HG02943 (cell line): ENCODE measurements around the gene CCL22.
"Not testable (repeated sequence)": the region's sequence is repeated elsewhere in the genome, so short reads cannot be mapped to it uniquely, and the experiment has no call there.

Experiments
- ATAC-seq: cut with Tn5 transposase; IDR thresholded peaks from one replicate; pipeline ENCODE4 v1.9.1; 2021; ENCODE audit warnings: mild to moderate bottlenecking, low read depth, moderate library complexity; ENCODE audit not compliant: unreplicated experiment

Gene CCL22

DNA sequence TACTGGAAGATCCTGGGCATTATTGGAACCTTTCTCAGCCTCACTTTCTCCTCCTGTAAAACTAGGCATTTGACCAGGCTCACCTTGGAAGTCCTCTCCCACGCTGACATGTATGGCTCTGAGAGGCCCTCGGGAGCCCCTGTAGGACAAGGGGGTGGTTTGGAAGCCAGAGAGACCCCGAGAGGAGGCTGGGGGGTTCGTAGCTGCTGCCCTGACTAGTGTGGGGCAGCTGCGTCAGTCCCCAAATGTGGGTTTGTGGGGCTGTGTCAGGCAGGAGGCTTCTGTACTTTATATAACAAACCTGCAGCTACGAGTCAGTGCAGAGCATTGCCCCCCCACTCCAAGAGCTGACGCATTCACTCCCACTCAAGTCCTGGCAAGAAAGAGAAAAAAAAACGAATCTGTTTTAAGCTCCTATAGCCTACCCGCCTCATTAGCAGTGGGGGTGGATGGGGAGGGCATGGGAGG, 15.5 kb downstream of the CCL22 start:
- ATAC-seq, result no peak

DNA sequence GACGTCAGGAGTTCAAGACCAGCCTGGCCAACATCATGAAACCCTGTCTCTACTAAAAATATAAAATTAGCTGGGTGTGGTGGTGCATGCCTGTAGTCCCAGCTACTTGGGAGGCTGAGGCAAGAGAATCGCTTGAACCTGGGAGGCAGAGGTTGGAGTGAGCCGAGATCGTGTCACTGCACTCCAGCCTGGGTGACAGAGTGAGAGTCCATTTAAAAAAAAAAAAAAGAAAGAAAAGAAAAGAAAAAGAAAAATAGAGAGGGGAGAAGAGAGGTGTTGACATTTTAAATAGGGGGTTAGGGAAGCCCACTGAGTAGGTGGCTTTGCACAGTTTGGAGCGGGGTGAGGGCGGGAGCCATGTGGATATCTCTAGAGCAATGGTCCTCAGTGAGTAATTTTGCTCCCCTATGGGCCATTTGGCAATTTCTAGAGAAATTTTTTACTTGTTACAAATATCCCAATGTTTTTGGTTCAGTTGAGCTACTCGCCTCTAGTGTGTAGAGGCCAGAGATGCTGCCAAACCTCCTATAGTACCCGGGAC, 16.4 kb downstream of the CCL22 start:
- ATAC-seq, result not testable (repeated sequence)

- ATAC-seq, result no peak
These were observed 17.8 kb downstream of the CCL22 start for GRCh38 chr16:57376313-57376818.

GRCh38 chr16:57377080-57377841, 18.7 kb downstream of the CCL22 start:
- ATAC-seq, result peak; percentile 65

- ATAC-seq, result no peak
These were observed 21.0 kb downstream of the CCL22 start for GRCh38 chr16:57379579-57379978.

DNA sequence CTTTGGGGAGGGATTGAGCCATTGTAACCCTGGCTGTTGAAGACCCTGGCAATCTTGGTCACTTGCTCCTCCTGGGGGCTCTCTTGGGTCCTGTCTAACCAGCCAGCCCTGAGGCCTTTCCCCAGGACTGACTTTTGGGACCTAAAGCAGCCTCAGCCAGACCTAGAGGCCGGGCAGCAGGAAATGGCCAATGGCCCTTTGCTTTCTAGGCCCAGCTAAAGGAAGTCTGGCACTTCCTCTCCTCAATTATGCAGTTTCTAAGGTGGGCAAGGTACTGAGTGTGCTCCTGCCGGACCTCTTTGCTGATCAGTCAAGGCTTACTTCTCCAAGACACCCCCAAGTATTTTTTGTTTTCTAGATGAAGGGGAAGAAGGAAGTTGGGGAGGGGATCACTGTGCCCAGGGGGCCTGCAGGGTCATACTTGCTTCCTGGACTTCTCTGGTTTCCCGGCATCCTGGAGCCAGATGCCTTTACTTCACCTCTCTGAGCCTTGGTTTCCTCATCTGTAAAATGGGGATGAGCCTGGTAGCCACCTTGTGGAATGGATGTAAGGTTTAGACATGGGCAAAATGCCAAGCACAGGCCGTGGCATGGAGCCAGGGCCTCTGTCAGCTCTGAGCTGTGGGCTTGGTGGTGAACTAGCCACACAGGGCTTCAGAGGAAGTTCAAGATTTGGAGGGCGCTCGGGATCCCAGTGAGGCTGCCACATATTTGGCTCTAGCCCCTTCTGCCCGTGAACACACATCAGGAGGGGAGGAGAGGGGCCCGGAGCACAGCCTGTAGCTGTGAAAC, 22.3 kb downstream of the CCL22 start:
- no peak for ATAC-seq

DNA sequence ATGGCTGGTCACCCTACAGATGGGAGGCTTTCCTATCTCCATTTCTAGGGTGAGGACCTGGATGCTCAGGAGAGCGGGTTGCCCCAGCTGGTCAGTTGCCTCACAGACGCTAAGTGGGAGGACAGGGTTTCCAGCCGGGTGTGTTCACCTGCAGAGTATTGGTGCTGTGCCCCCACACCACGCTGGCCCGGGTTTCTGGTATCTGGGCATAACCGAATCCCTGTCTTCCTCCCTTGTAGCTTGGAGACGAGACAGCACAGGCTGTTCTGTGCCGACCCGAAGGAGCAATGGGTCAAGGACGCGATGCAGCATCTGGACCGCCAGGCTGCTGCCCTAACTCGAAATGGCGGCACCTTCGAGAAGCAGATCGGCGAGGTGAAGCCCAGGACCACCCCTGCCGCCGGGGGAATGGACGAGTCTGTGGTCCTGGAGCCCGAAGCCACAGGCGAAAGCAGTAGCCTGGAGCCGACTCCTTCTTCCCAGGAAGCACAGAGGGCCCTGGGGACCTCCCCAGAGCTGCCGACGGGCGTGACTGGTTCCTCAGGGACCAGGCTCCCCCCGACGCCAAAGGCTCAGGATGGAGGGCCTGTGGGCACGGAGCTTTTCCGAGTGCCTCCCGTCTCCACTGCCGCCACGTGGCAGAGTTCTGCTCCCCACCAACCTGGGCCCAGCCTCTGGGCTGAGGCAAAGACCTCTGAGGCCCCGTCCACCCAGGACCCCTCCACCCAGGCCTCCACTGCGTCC, 23.4 kb downstream of the CCL22 start:
- no peak for ATAC-seq

GRCh38 chr16:57382535-57383275, 24.1 kb downstream of the CCL22 start:
- no peak for ATAC-seq

DNA sequence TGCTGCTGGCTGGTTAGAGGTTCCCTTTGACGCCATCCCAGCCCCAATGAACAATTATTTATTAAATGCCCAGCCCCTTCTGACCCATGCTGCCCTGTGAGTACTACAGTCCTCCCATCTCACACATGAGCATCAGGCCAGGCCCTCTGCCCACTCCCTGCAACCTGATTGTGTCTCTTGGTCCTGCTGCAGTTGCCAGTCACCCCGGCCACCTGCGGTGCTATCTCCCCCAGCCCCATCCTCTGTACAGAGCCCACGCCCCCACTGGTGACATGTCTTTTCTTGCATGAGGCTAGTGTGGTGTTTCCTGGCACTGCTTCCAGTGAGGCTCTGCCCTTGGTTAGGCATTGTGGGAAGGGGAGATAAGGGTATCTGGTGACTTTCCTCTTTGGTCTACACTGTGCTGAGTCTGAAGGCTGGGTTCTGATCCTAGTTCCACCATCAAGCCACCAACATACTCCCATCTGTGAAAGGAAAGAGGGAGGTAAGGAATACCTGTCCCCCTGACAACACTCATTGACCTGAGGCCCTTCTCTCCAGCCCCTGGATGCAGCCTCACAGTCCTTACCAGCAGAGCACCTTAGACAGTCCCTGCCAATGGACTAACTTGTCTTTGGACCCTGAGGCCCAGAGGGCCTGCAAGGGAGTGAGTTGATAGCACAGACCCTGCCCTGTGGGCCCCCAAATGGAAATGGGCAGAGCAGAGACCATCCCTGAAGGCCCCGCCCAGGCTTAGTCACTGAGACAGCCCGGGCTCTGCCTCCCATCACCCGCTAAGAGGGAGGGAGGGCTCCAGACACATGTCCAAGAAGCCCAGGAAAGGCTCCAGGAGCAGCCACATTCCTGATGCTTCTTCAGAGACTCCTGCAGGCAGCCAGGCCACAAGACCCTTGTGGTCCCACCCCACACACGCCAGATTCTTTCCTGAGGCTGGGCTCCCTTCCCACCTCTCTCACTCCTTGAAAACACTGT, 25.0 kb downstream of the CCL22 start:
- ATAC-seq, result no peak

DNA sequence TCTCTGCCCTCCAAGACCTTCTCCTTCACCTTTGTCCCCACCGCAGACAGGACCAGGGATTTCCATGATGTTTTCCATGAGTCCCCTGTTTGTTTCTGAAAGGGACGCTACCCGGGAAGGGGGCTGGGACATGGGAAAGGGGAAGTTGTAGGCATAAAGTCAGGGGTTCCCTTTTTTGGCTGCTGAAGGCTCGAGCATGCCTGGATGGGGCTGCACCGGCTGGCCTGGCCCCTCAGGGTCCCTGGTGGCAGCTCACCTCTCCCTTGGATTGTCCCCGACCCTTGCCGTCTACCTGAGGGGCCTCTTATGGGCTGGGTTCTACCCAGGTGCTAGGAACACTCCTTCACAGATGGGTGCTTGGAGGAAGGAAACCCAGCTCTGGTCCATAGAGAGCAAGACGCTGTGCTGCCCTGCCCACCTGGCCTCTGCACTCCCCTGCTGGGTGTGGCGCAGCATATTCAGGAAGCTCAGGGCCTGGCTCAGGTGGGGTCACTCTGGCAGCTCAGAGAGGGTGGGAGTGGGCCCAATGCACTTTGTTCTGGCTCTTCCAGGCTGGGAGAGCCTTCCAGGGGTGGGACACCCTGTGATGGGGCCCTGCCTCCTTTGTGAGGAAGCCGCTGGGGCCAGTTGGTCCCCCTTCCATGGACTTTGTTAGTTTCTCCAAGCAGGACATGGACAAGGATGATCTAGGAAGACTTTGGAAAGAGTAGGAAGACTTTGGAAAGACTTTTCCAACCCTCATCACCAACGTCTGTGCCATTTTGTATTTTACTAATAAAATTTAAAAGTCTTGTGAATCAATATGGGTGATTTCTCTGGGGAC, 25.9 kb downstream of the CCL22 start:
- ATAC-seq, result no peak

DNA sequence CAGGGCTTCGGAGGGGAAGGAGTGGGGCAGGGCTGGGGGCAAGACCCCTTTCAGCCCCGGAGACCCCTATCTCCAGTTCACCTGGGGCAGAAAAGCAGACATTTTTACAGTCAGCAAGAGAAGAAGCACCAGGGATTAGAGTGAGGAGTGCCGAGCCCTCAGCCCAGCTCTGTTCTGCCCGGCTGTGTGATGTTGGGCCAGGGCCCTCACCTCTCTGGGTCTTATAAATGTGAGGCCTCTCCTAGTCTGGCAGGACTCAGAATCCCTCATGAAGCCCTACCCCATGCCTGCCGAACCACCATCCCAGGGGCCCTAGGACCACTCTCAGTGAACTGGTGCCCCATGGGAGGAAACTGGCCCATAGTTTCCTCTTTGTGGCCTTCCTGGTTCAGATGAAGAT, 26.5 kb downstream of the CCL22 start:
- ATAC-seq, result no peak

DNA sequence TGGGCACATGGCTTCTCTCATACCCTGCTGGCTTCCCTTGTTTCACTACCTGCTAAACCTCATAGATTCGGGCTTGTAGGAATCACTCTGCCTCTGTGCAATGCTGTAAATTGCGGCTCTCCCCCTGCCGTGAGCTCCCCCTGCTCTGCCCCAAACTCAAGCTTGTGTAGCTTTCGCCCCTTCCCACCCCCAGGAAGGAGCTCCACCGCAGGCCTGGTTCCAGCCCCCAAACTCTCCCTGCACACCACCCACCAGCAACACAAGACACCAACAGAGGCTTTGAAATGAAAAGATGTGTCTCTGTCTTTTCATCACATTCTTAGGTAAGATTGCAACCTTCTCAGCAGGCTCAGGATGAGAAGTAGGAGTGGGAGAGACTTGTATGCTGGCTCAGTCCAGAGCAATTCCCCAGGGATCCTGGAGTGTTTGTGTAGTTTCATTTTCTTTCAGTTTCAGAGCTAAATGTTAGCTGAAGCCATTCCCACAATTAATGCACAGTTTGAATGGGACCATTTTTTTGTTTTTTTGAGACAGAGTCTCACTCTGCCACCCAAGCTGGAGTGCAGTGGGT, 27.9 kb downstream of the CCL22 start:
- ATAC-seq, result no peak

GRCh38 chr16:57387598-57388354, 29.2 kb downstream of the CCL22 start:
- no peak for ATAC-seq

GRCh38 chr16:57388359-57389086, 29.9 kb downstream of the CCL22 start:
- no peak for ATAC-seq

DNA sequence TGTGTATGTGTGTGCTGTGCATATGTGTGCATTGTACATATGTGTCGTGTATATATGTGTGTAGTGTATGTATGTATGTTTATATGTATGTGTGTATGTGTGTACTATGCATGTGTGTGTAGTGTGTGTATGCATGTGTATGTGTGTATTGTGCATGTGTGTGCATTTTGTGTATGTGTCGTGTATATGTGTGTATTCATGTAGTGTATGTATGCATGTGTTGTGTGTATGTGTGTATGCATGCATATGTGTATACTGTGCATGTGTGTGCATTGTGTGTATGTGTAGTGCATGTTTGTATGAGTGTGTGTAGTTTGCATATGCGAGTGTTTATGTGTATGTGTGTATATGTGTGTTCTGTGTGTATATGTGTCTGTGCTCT, 30.5 kb downstream of the CCL22 start:
- no peak for ATAC-seq

DNA sequence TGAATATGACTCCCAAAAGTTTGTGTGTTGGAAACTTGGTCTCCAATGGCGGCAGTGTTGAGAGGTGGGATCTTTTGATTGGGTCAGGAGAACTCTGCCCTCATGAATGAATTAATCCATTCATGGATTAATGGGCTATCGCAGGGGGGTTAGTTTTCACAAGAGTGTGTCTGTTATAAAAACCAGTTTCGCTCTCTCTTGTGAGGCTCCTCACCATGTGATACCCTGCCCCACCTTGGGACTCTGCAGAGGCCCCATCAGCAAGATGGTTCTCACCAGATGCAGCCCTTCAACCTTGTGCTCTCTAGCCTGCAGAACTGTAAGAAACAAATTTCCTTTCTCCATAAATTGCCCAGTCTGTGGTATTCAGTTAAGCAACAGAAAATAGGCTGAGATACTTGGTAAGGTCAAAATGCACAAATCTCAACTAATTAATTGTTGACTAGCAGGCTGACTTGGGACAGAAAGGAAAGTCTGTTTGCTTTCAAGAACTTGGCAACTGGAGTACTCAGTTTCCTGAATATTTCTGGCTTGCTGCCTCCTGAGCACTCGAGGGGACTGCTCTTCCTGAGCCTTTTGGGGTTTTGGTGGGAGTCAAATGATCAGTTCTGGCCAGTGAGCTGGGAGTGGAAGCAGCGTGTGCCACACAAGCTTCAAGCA, 32.2 kb downstream of the CCL22 start:
- no peak for ATAC-seq
